Astrocyte (in vitro differentiated cells and primary cell): ENCODE measurements around the gene ANO7. TPM values are rescaled to one million over a fixed set of nuclear protein-coding genes. Genes with fewer than 3 reads are reported as not detected.

Experiments
- DNase-seq: peaks from one replicate; pipeline ENCODE4 v3.0.0-alpha.2; 2010; ENCODE audit warnings: low read depth
- FAIRE-seq: peaks from 2 replicates; lab custom pipeline; 2011; peaks lifted over from hg19 to GRCh38; lab: Jason Lieb, UNC
- H2AFZ ChIP-seq: 2 replicates; pipeline ENCODE4 v1.6.0; 2012; ENCODE audit warnings: low read depth, low read length, inconsistent platforms
- H3K27ac ChIP-seq: 2 replicates; pipeline ENCODE4 v1.5.1; 2011; ENCODE audit warnings: low read depth, low read length, inconsistent platforms
- H3K27me3 ChIP-seq: 2 replicates; pipeline ENCODE4 v1.6.0; 2011; ENCODE audit warnings: low read length, inconsistent platforms; ENCODE audit not compliant: insufficient read depth
- H3K36me3 ChIP-seq: 2 replicates; pipeline ENCODE4 v1.5.1; 2011; ENCODE audit warnings: low read length, inconsistent platforms; ENCODE audit not compliant: insufficient read depth
- H3K4me1 ChIP-seq: 2 replicates; pipeline ENCODE4 v1.5.1; 2011; ENCODE audit warnings: low read length, inconsistent platforms; ENCODE audit not compliant: insufficient read depth
- H3K4me2 ChIP-seq: 2 replicates; pipeline ENCODE4 v1.6.0; 2012; ENCODE audit warnings: low read length, inconsistent platforms
- H3K4me3 ChIP-seq: 2 replicates; pipeline ENCODE4 v1.5.1; 2011; ENCODE audit warnings: low read depth, mild to moderate bottlenecking, low read length, inconsistent platforms; ENCODE audit not compliant: insufficient read depth
- H3K79me2 ChIP-seq: 2 replicates; pipeline ENCODE4 v1.6.0; 2012; ENCODE audit warnings: mild to moderate bottlenecking, low read length, inconsistent platforms; ENCODE audit not compliant: insufficient read depth
- H3K9ac ChIP-seq: 2 replicates; pipeline ENCODE4 v1.6.0; 2012; ENCODE audit warnings: mild to moderate bottlenecking, low read length, inconsistent platforms
- H3K9me3 ChIP-seq: 2 replicates; pipeline ENCODE4 v1.5.1; 2012; ENCODE audit warnings: low read depth, mild to moderate bottlenecking, low read length, inconsistent platforms; ENCODE audit not compliant: insufficient read depth
- H4K20me1 ChIP-seq: 2 replicates; pipeline ENCODE4 v1.6.0; 2012; ENCODE audit warnings: low read length, inconsistent platforms; ENCODE audit not compliant: insufficient read depth
- H3K27ac Mint-ChIP-seq: one replicate; pipeline ENCODE4 v1.8.0; 2021; ENCODE audit warnings: mild to moderate bottlenecking, mixed read lengths; ENCODE audit not compliant: unreplicated experiment
- H3K27me3 Mint-ChIP-seq: one replicate; pipeline ENCODE4 v1.8.0; 2021; ENCODE audit warnings: low read depth, mixed read lengths; ENCODE audit not compliant: unreplicated experiment
- H3K36me3 Mint-ChIP-seq: one replicate; pipeline ENCODE4 v1.8.0; 2021; ENCODE audit warnings: low read depth, mixed read lengths; ENCODE audit not compliant: unreplicated experiment
- H3K4me1 Mint-ChIP-seq: one replicate; pipeline ENCODE4 v1.8.0; 2021; ENCODE audit warnings: low read depth, mixed read lengths; ENCODE audit not compliant: unreplicated experiment
- H3K4me3 Mint-ChIP-seq: one replicate; pipeline ENCODE4 v1.8.0; 2021; ENCODE audit warnings: mild to moderate bottlenecking, moderate library complexity, mixed read lengths; ENCODE audit not compliant: unreplicated experiment
- H3K9me3 Mint-ChIP-seq: one replicate; pipeline ENCODE4 v1.8.0; 2021; ENCODE audit warnings: mild to moderate bottlenecking, mixed read lengths; ENCODE audit not compliant: unreplicated experiment
- CTCF ChIP-seq: IDR thresholded peaks from 2 replicates; pipeline ENCODE4 v1.5.1; 2011; ENCODE audit warnings: low read depth, mild to moderate bottlenecking, inconsistent platforms, low read length, moderate library complexity; ENCODE audit not compliant: insufficient read depth
- EZH2 ChIP-seq: IDR thresholded peaks from 2 replicates; pipeline ENCODE4 v1.6.1; 2012; ENCODE audit warnings: mild to moderate bottlenecking, low read length, inconsistent platforms; ENCODE audit not compliant: insufficient read depth
- total RNA-seq: library from RNA; stranded (reverse); gene quantifications from 2 replicates; pipeline ENCODE4 v1.2.1, GENCODE V29; 2021

The ANO7 gene
- total RNA-seq, 1 donor from 2014 or later, result 7.1 TPM

GRCh38 chr2:241232736-241233575 is 44.5 kb downstream of the ANO7 start:
- H3K9me3 ChIP-seq, result no peaks in the 10 kb centered on the region
- H3K79me2 ChIP-seq, result peaks cover 46% of the 10 kb centered on the region
- Mint-ChIP-seq H3K27ac (peak overlapping the region; percentile 53), H3K4me3 (no peak overlapping the region), H3K36me3 (peaks cover 36% of the 10 kb centered on the region), H3K4me1 (no peaks in the 10 kb centered on the region), H3K27me3 (no peaks in the 10 kb centered on the region), H3K9me3 (no peaks in the 10 kb centered on the region)
- no peak overlapping the region for H3K27ac ChIP-seq
- peaks cover 65% of the 10 kb centered on the region for H3K36me3 ChIP-seq
- H3K4me2 ChIP-seq, result no peak overlapping the region
- FAIRE-seq (no peak), DNase-seq (no peak)
- peaks cover 98% of the 10 kb centered on the region for H4K20me1 ChIP-seq
- H3K27me3 ChIP-seq, result no peaks in the 10 kb centered on the region
- no peaks in the 10 kb centered on the region for H3K4me1 ChIP-seq
- TF ChIP-seq EZH2 (no peak), CTCF (no peak)
- no peak overlapping the region for H2AFZ ChIP-seq
- H3K4me3 ChIP-seq, result no peak overlapping the region
- H3K9ac ChIP-seq, result no peak overlapping the region

GRCh38 chr2:241234066-241234790 is 45.8 kb downstream of the ANO7 start:
- FAIRE-seq (no peak), DNase-seq (no peak)
- Histone ChIP-seq H4K20me1 (peaks cover 98% of the 10 kb centered on the region), H3K4me1 (no peaks in the 10 kb centered on the region), H3K4me3 (no peak overlapping the region), H3K9ac (no peak overlapping the region), H3K36me3 (peaks cover 68% of the 10 kb centered on the region), H3K9me3 (no peaks in the 10 kb centered on the region), H2AFZ (no peak overlapping the region), H3K27me3 (no peaks in the 10 kb centered on the region), H3K27ac (no peak overlapping the region), H3K4me2 (no peak overlapping the region), H3K79me2 (peaks cover 54% of the 10 kb centered on the region)
- H3K4me1 Mint-ChIP-seq, result peaks cover 1% of the 10 kb centered on the region
- H3K27me3 Mint-ChIP-seq, result no peaks in the 10 kb centered on the region
- no peak overlapping the region for H3K27ac Mint-ChIP-seq
- H3K9me3 Mint-ChIP-seq, result no peaks in the 10 kb centered on the region
- peaks cover 37% of the 10 kb centered on the region for H3K36me3 Mint-ChIP-seq
- no peak overlapping the region for H3K4me3 Mint-ChIP-seq
- TF ChIP-seq EZH2, result no peak
- no peak for TF ChIP-seq CTCF
